Measurements from ENCODE around the gene AGAP1. TPM values are rescaled to one million over a fixed set of nuclear protein-coding genes. Genes with fewer than 3 reads are reported as not detected.

Gene AGAP1
- total RNA-seq, 1 donor from 2014 or later = 54.7 TPM

DNA sequence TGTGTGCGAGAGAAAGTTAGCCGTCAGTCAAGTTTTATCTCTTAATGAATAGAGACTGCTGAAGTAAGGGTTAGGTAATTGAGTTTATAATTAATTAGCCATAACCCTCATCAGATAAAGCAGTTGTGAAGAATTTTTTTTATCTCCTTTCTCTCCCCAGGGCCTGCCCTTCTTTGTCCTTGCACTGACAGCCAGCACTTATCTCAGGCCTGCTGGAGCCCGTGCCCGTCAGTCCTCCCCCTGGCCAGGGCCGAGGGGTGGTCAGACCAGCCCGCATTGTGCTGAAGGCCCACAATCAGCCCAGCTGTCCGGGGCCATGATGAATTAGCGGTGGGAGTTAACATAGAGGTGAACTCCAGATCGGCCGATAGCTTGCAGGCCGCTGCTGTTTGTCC is 358.7 kb downstream of the AGAP1 start:
- peaks cover 71% of the 10 kb centered on the region for H3K4me1 Mint-ChIP-seq
- DNase-seq (ENCODE audit: low read depth, low spot score) = peak; percentile 45
- H3K27ac Mint-ChIP-seq (ENCODE audit: unreplicated experiment) = peak overlapping the region; percentile 93

DNA sequence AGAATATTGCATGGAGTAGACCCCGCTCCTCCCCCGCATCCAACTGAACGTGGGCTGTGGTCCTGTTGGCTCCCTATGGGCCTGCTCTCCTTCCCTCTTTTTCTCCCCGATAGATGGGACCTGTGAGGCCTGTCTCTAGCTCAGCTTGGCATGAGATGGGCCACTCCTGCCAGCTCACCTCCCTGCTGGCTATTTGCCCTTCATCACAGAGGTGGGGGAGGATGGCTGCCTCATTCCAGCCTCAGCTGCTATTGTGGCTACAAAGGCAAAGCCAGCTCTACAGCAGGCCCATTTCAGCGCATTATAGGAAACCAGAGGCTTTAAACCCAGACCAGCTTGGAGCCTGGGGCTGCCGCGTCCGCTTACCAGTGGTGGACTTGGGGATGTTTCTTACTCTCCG is 360.4 kb downstream of the AGAP1 start:
- H3K27ac Mint-ChIP-seq (ENCODE audit: unreplicated experiment) = no peak overlapping the region
- TF ChIP-seq, protein P1, sequence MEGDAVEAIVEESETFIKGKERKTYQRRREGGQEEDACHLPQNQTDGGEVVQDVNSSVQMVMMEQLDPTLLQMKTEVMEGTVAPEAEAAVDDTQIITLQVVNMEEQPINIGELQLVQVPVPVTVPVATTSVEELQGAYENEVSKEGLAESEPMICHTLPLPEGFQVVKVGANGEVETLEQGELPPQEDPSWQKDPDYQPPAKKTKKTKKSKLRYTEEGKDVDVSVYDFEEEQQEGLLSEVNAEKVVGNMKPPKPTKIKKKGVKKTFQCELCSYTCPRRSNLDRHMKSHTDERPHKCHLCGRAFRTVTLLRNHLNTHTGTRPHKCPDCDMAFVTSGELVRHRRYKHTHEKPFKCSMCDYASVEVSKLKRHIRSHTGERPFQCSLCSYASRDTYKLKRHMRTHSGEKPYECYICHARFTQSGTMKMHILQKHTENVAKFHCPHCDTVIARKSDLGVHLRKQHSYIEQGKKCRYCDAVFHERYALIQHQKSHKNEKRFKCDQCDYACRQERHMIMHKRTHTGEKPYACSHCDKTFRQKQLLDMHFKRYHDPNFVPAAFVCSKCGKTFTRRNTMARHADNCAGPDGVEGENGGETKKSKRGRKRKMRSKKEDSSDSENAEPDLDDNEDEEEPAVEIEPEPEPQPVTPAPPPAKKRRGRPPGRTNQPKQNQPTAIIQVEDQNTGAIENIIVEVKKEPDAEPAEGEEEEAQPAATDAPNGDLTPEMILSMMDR (conservative IDR thresholded peaks at IDR 0.05) = no peak
- H3K9me3 Mint-ChIP-seq = no peaks in the 10 kb centered on the region
- H3K4me1 Mint-ChIP-seq = peaks cover 78% of the 10 kb centered on the region
- no peak overlapping the region for H3K4me3 Mint-ChIP-seq
- no peaks in the 10 kb centered on the region for H3K27me3 Mint-ChIP-seq (ENCODE audit: low read depth)
- H3K36me3 Mint-ChIP-seq (ENCODE audit: low read depth) = no peaks in the 10 kb centered on the region
- no peak for DNase-seq (ENCODE audit: low read depth, low spot score)

More for the DNA sequence above, 358.7 kb downstream of the AGAP1 start:
- TF ChIP-seq, protein P1 (conservative IDR thresholded peaks at IDR 0.05) = no peak
- H3K4me3 Mint-ChIP-seq = peak overlapping the region; percentile 82
- no peaks in the 10 kb centered on the region for H3K9me3 Mint-ChIP-seq
- no peaks in the 10 kb centered on the region for H3K27me3 Mint-ChIP-seq (ENCODE audit: low read depth)
- no peaks in the 10 kb centered on the region for H3K36me3 Mint-ChIP-seq (ENCODE audit: low read depth)

DNA sequence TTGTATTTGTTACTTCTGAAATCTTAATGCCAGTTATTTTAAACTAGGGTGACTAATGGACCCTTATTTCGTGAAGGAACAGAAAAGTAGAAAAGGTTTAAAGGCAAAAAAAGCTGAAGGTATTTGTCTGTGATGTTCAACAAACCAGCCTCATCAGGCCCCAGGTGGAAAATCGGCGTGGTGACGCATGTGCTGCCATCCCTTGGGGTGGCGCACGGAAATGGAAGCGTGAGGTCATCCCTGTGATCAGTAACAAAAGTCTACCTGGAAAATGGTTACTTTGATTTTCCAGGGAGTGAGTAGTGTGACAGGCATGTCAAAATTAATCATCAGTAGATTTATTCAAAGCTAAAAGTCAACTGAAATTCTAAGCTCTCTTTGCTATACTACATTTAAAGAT is 361.2 kb downstream of the AGAP1 start:
- Mint-ChIP-seq H3K27ac (ENCODE audit: unreplicated experiment) (no peak overlapping the region), H3K27me3 (ENCODE audit: low read depth) (no peaks in the 10 kb centered on the region), H3K4me3 (no peak overlapping the region), H3K9me3 (no peaks in the 10 kb centered on the region), H3K36me3 (ENCODE audit: low read depth) (no peaks in the 10 kb centered on the region), H3K4me1 (peaks cover 80% of the 10 kb centered on the region)
- TF ChIP-seq, protein P1 (conservative IDR thresholded peaks at IDR 0.05) = no peak
- DNase-seq (ENCODE audit: low read depth, low spot score) = no peak

DNA sequence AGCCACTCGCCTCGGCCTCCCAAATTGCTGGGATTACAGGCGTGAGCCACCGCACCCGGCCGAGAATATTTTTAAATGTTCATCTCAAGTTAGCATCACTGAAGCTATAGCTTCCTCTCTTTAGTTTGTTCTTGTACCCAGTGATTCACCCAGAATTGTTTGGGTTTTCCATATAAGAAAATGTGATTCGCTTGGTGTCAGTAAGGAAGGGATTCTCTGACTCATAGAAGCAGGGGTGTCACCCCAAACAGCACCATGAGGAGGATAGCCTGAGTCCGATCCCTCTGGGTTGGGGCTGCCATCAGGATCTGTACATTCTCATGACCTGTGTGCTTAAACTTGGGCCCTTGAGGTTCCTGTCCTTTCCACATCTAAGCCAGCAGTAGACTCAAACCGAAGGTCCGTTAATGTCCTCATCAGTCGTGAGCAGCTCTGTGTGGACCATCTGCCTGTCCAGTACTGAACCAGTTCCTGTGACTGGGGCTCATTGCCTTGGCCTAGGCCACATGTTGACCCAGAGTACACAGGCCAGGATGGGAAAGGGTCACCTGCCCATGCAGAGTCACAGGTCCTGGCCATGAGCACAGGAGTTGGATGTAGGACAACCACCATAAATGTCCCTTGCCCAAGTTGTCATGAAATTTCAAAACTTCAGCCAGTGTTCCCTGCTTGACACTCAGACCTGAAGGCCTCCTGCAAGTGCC is 362.5 kb downstream of the AGAP1 start:
- peaks cover 80% of the 10 kb centered on the region for H3K4me1 Mint-ChIP-seq
- TF ChIP-seq, protein P1 (conservative IDR thresholded peaks at IDR 0.05) = no peak
- H3K27me3 Mint-ChIP-seq (ENCODE audit: low read depth) = no peaks in the 10 kb centered on the region
- H3K4me3 Mint-ChIP-seq = no peak overlapping the region
- no peaks in the 10 kb centered on the region for H3K36me3 Mint-ChIP-seq (ENCODE audit: low read depth)
- no peak overlapping the region for H3K27ac Mint-ChIP-seq (ENCODE audit: unreplicated experiment)
- H3K9me3 Mint-ChIP-seq = no peaks in the 10 kb centered on the region
- DNase-seq (ENCODE audit: low read depth, low spot score) = no peak

DNA sequence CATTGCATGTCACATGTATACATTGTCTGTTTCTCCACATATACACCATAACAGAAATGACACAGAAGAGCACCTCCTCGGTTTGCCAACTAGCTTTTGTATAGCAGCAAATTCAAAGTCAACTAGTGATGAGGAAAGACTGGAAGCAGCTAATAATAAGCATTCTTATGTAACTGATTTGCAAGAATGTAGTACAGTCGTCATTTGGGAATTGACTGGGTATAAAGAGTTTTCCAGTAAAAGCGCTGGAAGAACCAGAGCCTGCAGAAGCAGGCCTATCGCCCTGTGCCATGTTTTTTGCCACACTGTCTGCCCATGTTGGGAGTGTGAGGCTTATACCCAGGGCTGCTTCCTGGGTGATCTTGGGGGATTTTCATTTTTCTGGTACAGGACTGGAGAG is 363.8 kb downstream of the AGAP1 start:
- DNase-seq (ENCODE audit: low read depth, low spot score) = no peak
- Mint-ChIP-seq H3K27ac (ENCODE audit: unreplicated experiment) (no peak overlapping the region), H3K4me1 (peaks cover 67% of the 10 kb centered on the region), H3K9me3 (no peaks in the 10 kb centered on the region), H3K27me3 (ENCODE audit: low read depth) (no peaks in the 10 kb centered on the region), H3K36me3 (ENCODE audit: low read depth) (no peaks in the 10 kb centered on the region), H3K4me3 (no peak overlapping the region)
- TF ChIP-seq, protein P1 (conservative IDR thresholded peaks at IDR 0.05) = no peak

Data from neural crest cell (in vitro differentiated cells).